ENCODE results near the gene PALB2.
"Not testable (repeated sequence)": the region's sequence is repeated elsewhere in the genome, so short reads cannot be mapped to it uniquely, and the experiment has no call there.

The PALB2 gene

GRCh38 chr16:23584186-23585076 is 56.7 kb downstream of the PALB2 start:
- DNase-seq (ENCODE audit: low spot score) (no peak), FAIRE-seq (no peak)

DNA sequence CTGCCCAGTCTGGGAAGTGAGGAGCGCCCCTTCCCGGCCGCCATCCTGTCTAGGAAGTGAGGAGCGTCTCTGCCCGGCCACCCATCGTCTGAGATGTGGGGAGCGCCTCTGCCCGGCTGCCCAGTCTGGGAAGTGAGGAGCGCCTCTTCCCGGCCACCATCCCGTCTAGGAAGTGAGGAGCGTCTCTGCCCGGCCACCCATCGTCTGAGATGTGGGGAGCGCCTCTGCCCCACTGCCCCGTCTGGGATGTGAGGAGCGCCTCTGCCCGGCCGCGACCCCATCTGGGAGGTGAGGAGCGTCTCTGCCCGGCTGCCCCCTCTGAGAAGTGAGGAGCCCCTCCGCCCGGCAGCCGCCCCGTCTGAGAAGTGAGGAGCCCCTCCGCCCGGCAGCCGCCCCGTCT is 57.8 kb downstream of the PALB2 start:
- DNase-seq (ENCODE audit: low spot score); FAIRE-seq: not testable (repeated sequence)

GRCh38 chr16:23581764-23582163 is 59.3 kb downstream of the PALB2 start:
- DNase-seq (ENCODE audit: low spot score) = no peak
- no peak for FAIRE-seq

GRCh38 chr16:23580391-23580790 is 60.7 kb downstream of the PALB2 start:
- no peak for DNase-seq (ENCODE audit: low spot score)
- FAIRE-seq = no peak

DNA sequence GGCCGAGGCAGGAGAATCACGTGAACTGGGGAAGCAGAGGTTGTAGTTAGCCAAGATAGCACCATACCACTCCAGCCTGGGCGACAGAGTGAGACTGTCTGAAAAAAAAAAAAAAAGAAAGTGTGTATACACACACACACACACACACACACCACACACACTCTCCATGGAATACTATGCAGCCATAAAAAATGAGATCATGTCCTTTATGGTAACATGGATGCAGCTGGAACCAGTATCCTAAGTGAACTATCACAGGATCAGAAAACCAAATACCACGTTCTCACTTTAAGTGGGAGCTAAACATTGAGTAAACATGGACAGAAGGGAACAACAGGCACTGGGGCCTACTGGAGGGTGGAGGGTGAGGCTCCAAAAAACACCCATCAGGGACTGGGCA is 61.7 kb downstream of the PALB2 start:
- no peak for FAIRE-seq
- no peak for DNase-seq (ENCODE audit: low spot score)

DNA sequence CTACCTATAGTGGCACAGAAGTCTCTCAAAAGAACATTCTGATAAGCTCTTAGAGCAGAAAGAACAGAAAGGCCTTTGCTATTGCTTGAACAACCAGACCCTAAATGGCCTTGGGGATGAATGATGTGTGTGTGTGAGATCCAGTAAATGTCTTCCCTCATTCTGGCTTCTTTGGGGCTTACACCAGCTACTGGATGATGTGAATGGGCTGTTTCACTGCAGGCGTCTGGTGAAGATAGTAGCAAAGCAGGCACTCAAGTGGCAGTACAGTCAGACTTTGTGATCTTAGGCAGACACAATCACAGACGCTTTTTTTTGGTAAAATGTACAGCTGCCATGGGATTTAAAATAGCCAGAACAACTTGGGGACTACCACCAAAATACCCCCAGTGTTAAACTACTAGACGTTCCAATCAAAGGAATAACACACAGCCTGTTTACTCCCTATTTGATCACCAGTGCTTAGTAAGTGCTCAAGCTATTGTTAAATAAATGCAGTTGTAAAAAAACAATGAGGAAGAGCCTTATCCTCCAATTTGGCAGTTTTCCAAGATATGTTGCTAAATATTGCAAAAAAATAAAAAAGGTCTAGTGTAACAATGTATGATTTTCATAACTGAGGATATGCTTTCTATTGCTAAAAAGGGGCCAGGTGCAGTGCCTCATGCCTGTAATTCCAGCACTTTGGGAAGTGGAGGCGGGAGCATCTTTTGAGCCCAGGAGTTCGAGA is 62.8 kb downstream of the PALB2 start:
- FAIRE-seq (no peak), DNase-seq (ENCODE audit: low spot score) (no peak)

DNA sequence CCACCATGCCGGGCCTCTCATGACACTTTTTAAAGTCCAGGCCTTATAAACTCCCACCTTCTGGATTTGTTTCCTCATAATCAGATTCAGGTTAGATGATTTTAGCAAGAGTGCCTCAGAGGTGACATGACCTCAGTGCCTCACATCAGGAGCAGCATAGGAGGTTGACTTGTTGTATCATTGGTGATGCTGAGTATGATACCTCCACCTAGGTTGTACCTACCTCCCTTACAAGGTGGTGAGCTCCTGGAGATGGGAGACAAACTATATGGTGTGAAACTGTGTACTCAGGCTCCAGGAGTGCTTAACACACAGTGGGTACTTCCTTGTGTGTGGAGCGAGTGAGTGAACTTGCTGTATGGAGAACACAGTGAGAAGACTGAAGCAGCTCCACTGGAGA is 63.6 kb downstream of the PALB2 start:
- DNase-seq (ENCODE audit: low spot score) (no peak), FAIRE-seq (no peak)

DNA sequence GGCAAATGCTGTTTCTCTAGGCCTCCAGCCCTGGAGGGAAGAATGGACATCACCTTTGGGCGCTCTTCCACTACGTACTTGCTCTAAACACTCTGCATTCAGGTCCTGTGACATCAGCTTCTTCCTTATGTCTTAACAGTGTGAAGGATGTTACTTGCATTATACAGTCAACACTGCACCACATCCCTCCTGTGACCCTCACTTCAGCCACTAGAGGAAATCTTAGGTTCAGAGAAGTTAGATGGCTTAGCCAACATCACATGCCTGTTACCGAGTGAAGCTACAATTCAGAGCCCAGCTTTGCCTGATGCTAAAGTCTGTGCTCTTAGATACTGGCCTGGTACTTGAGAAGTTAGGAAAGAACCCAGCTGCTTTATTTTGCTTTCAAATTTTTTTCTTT is 65.3 kb downstream of the PALB2 start:
- DNase-seq (ENCODE audit: low spot score) (no peak), FAIRE-seq (no peak)

DNA sequence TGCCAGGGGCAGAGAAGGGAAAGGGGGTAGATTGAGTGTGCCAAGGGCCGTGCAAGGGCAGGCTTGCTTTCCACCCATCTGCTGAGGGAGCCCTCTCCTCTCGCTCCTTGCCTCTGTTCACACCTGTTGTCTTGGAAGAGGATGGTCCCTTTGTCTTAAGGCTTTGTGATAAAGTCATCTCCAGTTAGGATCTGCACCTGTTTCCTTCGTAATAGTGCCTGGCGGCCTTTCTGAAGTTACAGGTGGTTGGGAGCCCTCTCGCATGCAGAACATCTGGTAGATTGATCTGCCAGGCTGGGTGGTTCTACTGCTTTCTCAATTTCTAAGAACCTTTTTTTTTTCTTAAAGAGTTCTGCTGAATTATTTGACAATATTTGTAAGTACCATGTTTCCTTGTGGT is 67.3 kb downstream of the PALB2 start:
- DNase-seq (ENCODE audit: low spot score) (no peak), FAIRE-seq (no peak)

GRCh38 chr16:23572394-23572793 is 68.7 kb downstream of the PALB2 start:
- no peak for FAIRE-seq
- no peak for DNase-seq (ENCODE audit: low spot score)

DNA sequence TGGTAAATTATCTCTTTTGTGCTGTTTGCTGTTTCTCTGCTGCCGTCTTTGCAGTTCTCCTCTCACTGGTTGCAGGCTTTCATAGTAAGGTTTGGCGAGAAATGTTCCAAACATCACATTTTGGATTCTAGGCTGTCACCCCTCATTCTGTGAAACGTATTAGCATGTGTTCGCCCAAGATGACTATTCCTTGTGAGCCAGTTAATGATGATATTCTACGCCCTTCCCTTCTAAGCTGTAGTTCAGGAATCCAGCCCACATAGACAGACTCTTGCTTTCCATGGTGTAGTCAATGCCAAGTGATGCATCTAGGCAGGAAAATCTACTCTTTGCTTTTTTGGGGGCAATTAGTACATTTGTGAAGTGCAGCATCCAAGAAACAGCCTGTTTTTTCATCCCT is 69.2 kb downstream of the PALB2 start:
- no peak for FAIRE-seq

DNA sequence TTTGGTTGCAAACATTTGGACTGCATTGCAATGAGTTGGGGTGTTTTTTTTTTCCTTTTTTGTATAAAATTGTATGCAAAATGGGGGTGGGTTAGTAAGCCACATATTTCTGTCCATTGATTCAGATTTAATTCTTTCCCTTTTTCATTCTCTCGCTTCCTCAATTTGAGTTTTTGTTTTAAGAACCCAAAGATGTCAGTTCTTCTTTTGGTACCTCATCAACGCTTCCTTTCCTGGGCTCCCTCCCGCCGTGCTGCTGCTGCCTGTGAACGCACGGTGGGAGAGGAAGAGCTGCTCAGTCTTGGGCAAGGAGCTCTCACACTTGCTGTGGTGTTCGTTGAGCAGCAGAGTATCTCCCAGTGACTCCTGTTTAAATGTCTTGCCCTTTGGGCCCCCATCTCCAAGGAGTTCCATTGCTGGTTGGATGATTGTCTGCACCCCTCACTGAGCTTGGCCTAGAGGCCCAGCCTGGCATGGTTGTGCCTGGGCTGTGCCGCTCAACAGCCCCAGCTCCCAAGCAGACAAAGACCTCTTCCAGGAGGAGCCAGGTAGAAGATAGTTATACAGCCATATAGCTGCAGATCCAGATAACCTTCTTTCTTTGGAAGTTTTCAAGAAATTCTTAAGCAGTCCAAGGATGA is 70.0 kb downstream of the PALB2 start:
- FAIRE-seq (no peak), DNase-seq (ENCODE audit: low spot score) (no peak)

More for the DNA sequence above, 69.2 kb downstream of the PALB2 start:
- no peak for DNase-seq (ENCODE audit: low spot score)

DNA sequence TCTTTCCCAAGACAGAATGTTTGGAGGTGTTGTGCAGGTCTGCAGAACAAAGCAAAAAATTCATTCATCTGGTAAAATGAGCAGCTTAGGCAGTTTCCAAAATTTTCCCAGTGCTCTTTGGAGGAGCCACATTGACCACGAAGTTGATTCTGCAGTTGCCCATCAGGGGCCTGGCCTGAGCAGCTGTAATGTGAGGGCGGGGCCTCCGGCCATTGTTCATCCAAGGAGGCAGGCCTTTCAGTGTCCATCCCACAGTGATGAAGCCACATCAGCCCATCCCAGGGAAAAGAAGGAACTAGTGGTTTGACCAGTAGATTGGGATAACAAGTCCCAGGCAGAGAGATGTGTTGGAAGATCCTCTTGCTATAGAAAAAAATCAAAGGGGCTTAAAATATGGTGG is 73.5 kb downstream of the PALB2 start:
- no peak for FAIRE-seq

GRCh38 chr16:23566724-23567123 is 74.4 kb downstream of the PALB2 start:
- no peak for FAIRE-seq

More for the DNA sequence above, 73.5 kb downstream of the PALB2 start:
- no peak for DNase-seq (ENCODE audit: low spot score)

GRCh38 chr16:23564575-23565363 is 76.3 kb downstream of the PALB2 start:
- no peak for DNase-seq (ENCODE audit: low spot score)
- no peak for FAIRE-seq

More at GRCh38 chr16:23566724-23567123, 74.4 kb downstream of the PALB2 start:
- no peak for DNase-seq (ENCODE audit: low spot score)

GRCh38 chr16:23563186-23563585 is 77.9 kb downstream of the PALB2 start:
- DNase-seq (ENCODE audit: low spot score) (no peak), FAIRE-seq (no peak)

DNA sequence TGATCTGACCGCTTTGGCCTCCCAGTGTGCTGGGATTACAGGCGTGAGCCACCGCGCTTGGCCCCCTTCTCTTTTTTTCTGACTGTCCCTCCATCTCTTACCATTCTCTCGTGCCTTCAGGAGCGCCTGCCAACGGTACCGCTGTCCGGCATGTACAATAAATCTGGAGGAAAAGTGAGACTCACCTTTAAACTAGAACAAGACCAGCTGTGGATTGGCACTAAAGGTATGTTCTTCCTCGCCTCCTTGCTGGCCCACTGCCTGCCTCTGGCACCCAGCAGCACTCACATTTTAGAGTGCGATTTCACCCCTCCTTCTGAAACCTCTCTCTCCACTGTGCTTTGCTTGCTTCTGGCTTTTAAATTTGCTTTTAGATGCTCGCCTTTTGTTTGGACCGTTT is 78.6 kb downstream of the PALB2 start:
- FAIRE-seq = no peak

DNA sequence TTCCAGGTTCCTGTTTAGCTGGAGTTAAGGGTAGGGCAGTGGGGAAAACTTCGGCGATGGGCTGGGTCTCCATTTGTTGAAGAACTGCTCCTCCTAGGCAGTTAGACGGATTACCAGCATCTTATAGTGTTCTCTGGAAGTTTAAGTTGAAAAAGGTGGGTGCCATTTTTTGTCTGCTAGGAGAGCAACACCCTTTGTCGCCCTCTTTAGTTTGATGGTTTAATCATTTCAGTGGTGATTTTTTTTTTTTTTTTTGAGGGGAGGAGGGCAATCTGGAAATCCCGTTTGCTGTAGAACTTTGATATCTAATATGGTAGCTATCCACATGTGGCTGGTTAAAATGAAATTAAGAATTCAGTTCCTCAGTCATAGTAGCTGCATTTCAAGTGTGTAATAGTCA is 79.5 kb downstream of the PALB2 start:
- DNase-seq (ENCODE audit: low spot score) = no peak
- FAIRE-seq = no peak

More for the DNA sequence above, 78.6 kb downstream of the PALB2 start:
- no peak for DNase-seq (ENCODE audit: low spot score)

- FAIRE-seq = no peak
- DNase-seq (ENCODE audit: low spot score) = no peak
Measured at GRCh38 chr16:23557779-23558702, 83.1 kb downstream of the PALB2 start.
